ENCODE data around the gene GLIS1.

The GLIS1 gene

GRCh38 chr1:53530550-53530949 lies 208.4 kb downstream of the GLIS1 start:
- DNase-seq (ENCODE audit: low read depth): no peak

- DNase-seq (ENCODE audit: low read depth): no peak
Observed at GRCh38 chr1:53529555-53529954, 209.4 kb downstream of the GLIS1 start.

DNA sequence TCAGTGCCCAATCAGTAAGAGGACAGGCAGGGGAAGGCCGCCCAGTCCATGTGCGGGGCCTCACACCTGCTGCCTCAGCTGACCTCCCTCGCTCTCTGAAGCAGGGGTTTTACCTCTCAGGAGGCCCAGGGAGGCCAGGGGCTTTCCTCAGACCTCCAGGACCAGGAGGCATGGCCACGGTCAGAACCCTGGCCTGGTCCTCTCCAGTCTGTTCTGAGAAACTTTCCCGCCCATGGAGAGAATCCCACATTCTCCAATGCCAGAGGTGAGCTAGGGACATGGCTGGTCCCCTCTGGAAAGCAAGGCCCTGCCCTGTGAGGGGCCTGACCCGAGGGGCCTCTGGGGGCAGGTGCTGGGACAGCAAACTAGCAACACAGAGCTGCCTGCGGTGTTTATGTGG lies 211.6 kb downstream of the GLIS1 start:
- DNase-seq (ENCODE audit: low read depth): no peak

GRCh38 chr1:53526451-53527101 lies 212.4 kb downstream of the GLIS1 start:
- peak; percentile 38 for DNase-seq (ENCODE audit: low read depth)

DNA sequence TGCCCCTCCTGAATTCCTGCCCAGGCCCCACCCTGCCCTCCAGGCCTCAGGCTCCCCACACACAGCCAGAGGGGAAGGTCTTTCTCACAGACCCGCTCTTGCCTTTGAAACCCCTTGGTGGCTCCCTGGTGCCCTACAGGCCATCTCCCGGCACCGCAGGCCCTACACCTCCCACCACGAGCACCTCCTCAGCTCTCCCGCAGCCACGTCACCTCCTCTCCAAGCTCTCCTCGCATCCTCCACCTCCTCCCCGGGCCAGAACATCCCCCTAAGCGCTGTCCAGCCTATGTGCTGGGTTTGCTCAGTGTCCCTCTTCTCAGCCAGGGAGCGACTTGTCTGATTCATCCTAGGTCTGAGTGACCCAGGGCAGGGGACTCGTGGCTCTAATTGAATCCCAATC lies 213.4 kb downstream of the GLIS1 start:
- no peak for DNase-seq (ENCODE audit: low read depth)

- no peak for DNase-seq (ENCODE audit: low read depth)
Observed at GRCh38 chr1:53524428-53525375, 214.3 kb downstream of the GLIS1 start.

- DNase-seq (ENCODE audit: low read depth): no peak
Observed at GRCh38 chr1:53521924-53522552, 216.9 kb downstream of the GLIS1 start.

- no peak for DNase-seq (ENCODE audit: low read depth)
Observed at GRCh38 chr1:53520481-53520880, 218.5 kb downstream of the GLIS1 start.

GRCh38 chr1:53519421-53519820 lies 219.5 kb downstream of the GLIS1 start:
- no peak for DNase-seq (ENCODE audit: low read depth)

GRCh38 chr1:53518775-53519174 lies 220.2 kb downstream of the GLIS1 start:
- no peak for DNase-seq (ENCODE audit: low read depth)

- DNase-seq (ENCODE audit: low read depth): no peak
Observed at GRCh38 chr1:53517821-53518352, 221.1 kb downstream of the GLIS1 start.

- DNase-seq (ENCODE audit: low read depth): no peak
Observed at GRCh38 chr1:53517109-53517508, 221.9 kb downstream of the GLIS1 start.

DNA sequence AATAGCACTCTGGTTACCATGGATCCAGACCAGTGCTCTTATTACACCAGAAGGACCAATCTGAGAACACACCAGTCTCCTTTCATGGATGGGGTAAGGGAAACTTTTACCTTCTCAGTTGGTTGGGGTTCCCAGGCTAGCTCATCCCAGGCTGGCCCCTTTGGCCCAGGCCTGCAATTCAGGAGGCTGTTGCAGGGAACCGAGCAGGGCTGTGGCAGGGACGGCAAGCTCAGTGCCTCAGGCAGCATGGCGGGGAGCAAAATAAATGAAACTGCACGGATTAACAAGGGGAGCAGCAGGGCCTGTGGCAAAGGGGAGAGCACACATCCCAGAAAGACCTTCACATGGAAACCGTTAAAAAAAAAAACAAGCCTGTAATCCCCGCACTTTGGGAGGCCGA lies 222.8 kb downstream of the GLIS1 start:
- no peak for DNase-seq (ENCODE audit: low read depth)

DNA sequence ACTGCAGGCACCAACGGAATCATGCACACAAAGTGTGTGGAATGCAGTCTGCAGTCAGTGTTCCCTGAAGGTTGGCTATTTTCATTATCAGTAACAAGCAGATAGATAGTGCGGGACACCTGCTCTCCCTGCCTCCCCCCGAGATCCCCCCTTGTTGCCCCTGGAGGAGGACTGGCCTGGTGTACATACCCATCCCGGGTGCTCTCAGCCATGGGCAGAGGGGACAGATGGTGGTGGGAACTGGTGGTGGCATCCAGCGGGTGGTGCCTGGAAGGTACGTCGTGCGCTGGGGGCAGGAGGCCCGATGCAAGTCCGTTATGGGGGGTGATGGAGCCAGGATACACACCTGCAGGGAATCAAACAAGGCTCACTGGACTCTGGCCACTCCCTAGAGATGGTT lies 224.5 kb downstream of the GLIS1 start:
- DNase-seq (ENCODE audit: low read depth): no peak

DNA sequence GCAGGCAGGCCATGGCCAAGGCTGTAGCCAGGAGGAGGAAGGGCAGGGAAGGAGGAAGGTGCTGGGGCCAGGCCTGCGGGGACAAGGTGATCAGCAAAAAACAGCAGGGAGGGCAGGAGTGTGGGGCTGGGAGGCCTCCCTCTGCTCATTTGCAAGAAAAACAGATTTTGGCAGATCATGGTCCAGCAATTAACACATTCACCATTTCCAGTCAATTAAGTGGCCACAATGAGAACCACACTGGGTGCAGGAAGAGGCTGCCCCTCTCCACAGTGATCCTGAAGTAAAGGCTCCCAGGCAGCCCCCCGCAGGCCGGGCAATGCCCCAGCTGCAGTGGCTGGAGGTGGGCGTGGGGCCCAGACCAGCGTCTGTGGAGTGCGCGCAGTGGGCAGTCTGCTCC lies 225.1 kb downstream of the GLIS1 start:
- DNase-seq (ENCODE audit: low read depth): no peak

- DNase-seq (ENCODE audit: low read depth): no peak
Observed at GRCh38 chr1:53512807-53513755, 225.9 kb downstream of the GLIS1 start.

DNA sequence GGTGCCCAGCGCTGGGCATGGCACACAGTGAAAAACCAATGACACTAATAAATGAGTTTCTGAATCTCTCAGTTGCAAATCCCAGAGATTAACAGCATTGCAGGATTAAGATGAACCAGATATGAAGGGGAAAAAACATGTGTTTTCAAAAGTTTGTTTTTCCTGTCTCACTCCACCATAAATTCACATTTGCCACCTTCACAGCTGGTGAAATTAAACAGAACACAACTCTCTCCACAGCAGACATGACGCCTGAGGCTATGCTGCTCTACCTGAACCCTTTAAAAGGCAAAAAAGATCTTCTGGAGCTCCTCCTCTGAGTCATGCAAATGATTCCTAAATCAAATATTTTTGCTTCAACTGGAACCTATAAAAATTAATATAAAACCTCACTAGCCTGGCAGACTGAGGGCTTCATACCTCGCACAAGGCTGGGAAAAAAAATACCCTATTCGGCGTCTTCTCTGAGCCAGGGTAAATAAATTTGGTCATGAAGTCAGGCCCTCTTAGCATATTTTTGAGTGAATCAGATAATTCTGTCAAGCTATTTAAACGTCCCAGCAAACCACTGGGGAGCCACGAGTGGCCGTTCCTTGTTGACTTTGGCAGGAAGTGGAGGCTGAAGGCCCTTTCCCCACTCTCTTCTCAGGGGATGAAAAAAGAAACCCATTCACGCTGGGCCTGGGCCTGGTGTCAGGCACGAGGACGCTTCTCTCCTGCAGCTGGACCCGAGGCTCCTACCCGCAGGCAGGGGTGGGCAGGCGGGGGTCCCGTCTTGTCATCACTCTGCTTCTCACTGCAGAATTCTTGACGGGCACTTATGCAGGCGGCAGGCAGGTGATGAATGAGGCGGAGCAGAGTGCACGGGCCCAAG lies 226.8 kb downstream of the GLIS1 start:
- DNase-seq (ENCODE audit: low read depth): peak; percentile 79

GRCh38 chr1:53511323-53511932 lies 227.5 kb downstream of the GLIS1 start:
- DNase-seq (ENCODE audit: low read depth): no peak

DNA sequence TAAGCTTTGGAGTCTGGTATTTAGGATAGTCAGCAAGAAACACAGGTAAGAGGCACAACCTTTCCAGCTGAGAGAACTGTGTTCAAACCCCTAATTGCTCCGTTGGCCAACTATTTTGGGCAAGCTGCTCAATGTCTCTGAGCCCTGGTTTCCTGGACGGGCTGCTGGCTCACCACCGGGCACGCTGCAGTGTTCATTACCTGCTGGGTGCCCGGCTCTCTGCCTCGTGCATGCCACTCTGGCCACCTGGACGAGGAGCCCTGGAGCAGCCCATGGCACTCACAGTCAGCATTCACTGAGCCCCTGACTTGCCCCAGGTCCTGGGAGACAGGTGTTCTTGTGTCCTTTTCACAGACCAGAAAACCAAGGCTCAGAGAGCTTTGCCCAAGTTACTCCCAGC lies 228.7 kb downstream of the GLIS1 start:
- DNase-seq (ENCODE audit: low read depth): no peak

- no peak for DNase-seq (ENCODE audit: low read depth)
Observed at GRCh38 chr1:53509775-53510174, 229.2 kb downstream of the GLIS1 start.
